GM23338 (cell line): ENCODE results near the gene DCAF7. TPM values are rescaled to one million over a fixed set of nuclear protein-coding genes. Genes with fewer than 3 reads are reported as not detected.

Source experiments
- ATAC-seq: fragments of 200-7000 bp; cut with Tn5 transposase; 3 replicates; pipeline ENCODE4 v1.9.1; 2020
- DNase-seq: peaks from one replicate; pipeline ENCODE4 v3.0.0-alpha.2; 2015; ENCODE audit warnings: low spot score
- H2AFZ ChIP-seq: fragments of 200-600 bp; sonication (generic); 2 replicates; pipeline ENCODE4 v1.8.0; 2016; ENCODE audit warnings: antibody characterized with exemption, mild to moderate bottlenecking, moderate library complexity
- H3F3A ChIP-seq: fragments of 200-600 bp; sonication (generic); replicated peaks from 2 replicates; pipeline ENCODE4 v1.8.0; 2017; ENCODE audit warnings: antibody characterized with exemption, mixed run types, low read depth
- H3K27ac ChIP-seq: fragments of 200-600 bp; sonication (generic); 2 replicates; pipeline ENCODE4 v1.6.1; 2016; ENCODE audit warnings: low read depth
- H3K27me3 ChIP-seq: fragments of 200-600 bp; sonication (generic); 2 replicates; pipeline ENCODE4 v1.8.0; 2016; ENCODE audit warnings: mild to moderate bottlenecking, mixed run types, moderate library complexity; ENCODE audit not compliant: insufficient read depth
- H3K36me3 ChIP-seq: fragments of 200-600 bp; sonication (generic); 2 replicates; pipeline ENCODE4 v1.8.0; 2016; ENCODE audit warnings: mild to moderate bottlenecking; ENCODE audit not compliant: insufficient read depth
- H3K4me1 ChIP-seq: fragments of 200-600 bp; sonication (generic); 2 replicates; pipeline ENCODE4 v1.8.0; 2016; ENCODE audit warnings: mild to moderate bottlenecking, moderate library complexity; ENCODE audit not compliant: insufficient read depth
- H3K4me2 ChIP-seq: fragments of 200-600 bp; sonication (generic); 2 replicates; pipeline ENCODE4 v1.7.1; 2017; ENCODE audit warnings: mixed run types
- H3K4me3 ChIP-seq: fragments of 200-600 bp; sonication (generic); 2 replicates; pipeline ENCODE4 v1.6.1; 2016; ENCODE audit warnings: mixed run types
- H3K79me2 ChIP-seq: fragments of 200-600 bp; sonication (generic); replicated peaks from 2 replicates; pipeline ENCODE4 v1.8.0; 2017; ENCODE audit warnings: mild to moderate bottlenecking; ENCODE audit not compliant: insufficient read depth
- H3K9me2 ChIP-seq: fragments of 200-600 bp; sonication (generic); 2 replicates; pipeline ENCODE4 v1.8.0; 2017; ENCODE audit not compliant: insufficient read depth
- H4K20me1 ChIP-seq: fragments of 200-600 bp; sonication (generic); replicated peaks from 2 replicates; pipeline ENCODE4 v1.8.0; 2017; ENCODE audit warnings: mild to moderate bottlenecking; ENCODE audit not compliant: insufficient read depth
- H3K27ac Mint-ChIP-seq: 2 replicates; pipeline ENCODE4 v1.8.0; 2020; ENCODE audit warnings: inconsistent platforms, mild to moderate bottlenecking, moderate library complexity, mixed read lengths
- H3K27me3 Mint-ChIP-seq: 3 replicates; pipeline ENCODE4 v1.8.0; 2022; ENCODE audit warnings: low read depth, mild to moderate bottlenecking, moderate library complexity, mixed read lengths, inconsistent platforms; ENCODE audit not compliant: insufficient read depth, poor library complexity
- H3K36me3 Mint-ChIP-seq: 3 replicates; pipeline ENCODE4 v1.8.0; 2021; ENCODE audit warnings: low read depth, mild to moderate bottlenecking, inconsistent platforms, moderate library complexity, mixed read lengths
- H3K4me1 Mint-ChIP-seq: 3 replicates; pipeline ENCODE4 v1.8.0; 2020; ENCODE audit warnings: mild to moderate bottlenecking, inconsistent platforms, mixed read lengths
- H3K4me3 Mint-ChIP-seq: 3 replicates; pipeline ENCODE4 v1.8.0; 2021; ENCODE audit warnings: moderate library complexity, mild to moderate bottlenecking, inconsistent platforms, mixed read lengths
- H3K9me3 Mint-ChIP-seq: 3 replicates; pipeline ENCODE4 v1.8.0; 2020; ENCODE audit warnings: moderate library complexity, mild to moderate bottlenecking, inconsistent platforms, mixed read lengths
- CREB1 ChIP-seq: fragments of 250-450 bp; sonication (Bioruptor Pico); IDR thresholded peaks from 2 replicates; pipeline ENCODE4 v1.5.0; 2020; ENCODE audit warnings: low read depth, mild to moderate bottlenecking, moderate library complexity
- EZH2 ChIP-seq: fragments of 200-600 bp; sonication (generic); IDR thresholded peaks from one replicate; pipeline ENCODE4 v1.8.0; 2017; ENCODE audit warnings: antibody characterized with exemption, mild to moderate bottlenecking, low read depth; ENCODE audit not compliant: unreplicated experiment
- EZH2phosphoT487 ChIP-seq: fragments of 200-600 bp; sonication (generic); IDR thresholded peaks from one replicate; pipeline ENCODE4 v1.8.1; 2018; ENCODE audit warnings: antibody characterized with exemption; ENCODE audit not compliant: unreplicated experiment
- JUNB ChIP-seq: IDR thresholded peaks from one replicate; pipeline ENCODE4 v1.6.1; 2016; ENCODE audit warnings: antibody characterized with exemption; ENCODE audit not compliant: unreplicated experiment
- NANOG ChIP-seq: IDR thresholded peaks from 2 replicates; pipeline ENCODE4 v1.6.1; 2016; ENCODE audit warnings: antibody characterized with exemption, borderline replicate concordance
- POLR2AphosphoS5 ChIP-seq: IDR thresholded peaks from 2 replicates; pipeline ENCODE4 v1.6.1; 2016; ENCODE audit warnings: antibody characterized with exemption, low read depth
- REST ChIP-seq: IDR thresholded peaks from one replicate; pipeline ENCODE4 v1.6.1; 2018; ENCODE audit warnings: antibody characterized with exemption; ENCODE audit not compliant: unreplicated experiment
- STAT1 ChIP-seq: IDR thresholded peaks from one replicate; pipeline ENCODE4 v1.6.1; 2016; ENCODE audit warnings: antibody characterized with exemption; ENCODE audit not compliant: unreplicated experiment
- ZNF114 ChIP-seq: fragments of 250-450 bp; sonication (Bioruptor Pico); IDR thresholded peaks from 2 replicates; pipeline ENCODE4 v1.5.0; 2020; ENCODE audit warnings: mild to moderate bottlenecking, moderate library complexity
- ZNF331 ChIP-seq: fragments of 250-450 bp; sonication (Bioruptor Pico); IDR thresholded peaks from 2 replicates; pipeline ENCODE4 v1.5.0; 2020; ENCODE audit warnings: low read depth, mild to moderate bottlenecking, moderate library complexity
- ZNF462 ChIP-seq: fragments of 250-450 bp; sonication (Bioruptor Pico); IDR thresholded peaks from 2 replicates; pipeline ENCODE4 v1.5.0; 2020; ENCODE audit warnings: mild to moderate bottlenecking, moderate library complexity
- polyA plus RNA-seq: library from polyadenylated mRNA; unstranded; fragments of >200 nt; fragmentation: Nextera tagmentation; extraction: Ambion mirVana; gene quantifications from 2 replicates; pipeline ENCODE4 v1.2.1, GENCODE V29; 2016
- total RNA-seq: library from RNA; depleted of rRNA; stranded (reverse); fragments of >200 nt; shearing (Covaris generic); gene quantifications from 2 replicates; pipeline ENCODE4 v1.2.3, GENCODE V29; 2014
- TF ChIP-seq, protein P1 (sequence below), 2 experiments: fragments of 200-600 bp in 1 of 2; sonication (generic) in 1 of 2; conservative IDR thresholded peaks; 2 replicates each; pipeline versions ENCODE4 v1.5.1 to v1.6.1; 2016 to 2017; ENCODE audit warnings: antibody characterized with exemption in 2 of 2, low read depth in 2 of 2, mild to moderate bottlenecking in 2 of 2, moderate library complexity in 1 of 2
- TF ChIP-seq, protein P2 (sequence below): IDR thresholded peaks from 2 replicates; pipeline ENCODE4 v1.6.1; 2016; ENCODE audit warnings: antibody characterized with exemption

Gene DCAF7
- total and polyA plus RNA-seq, 2 experiments from 2014 or later: 31.3 to 60.1 TPM

DNA sequence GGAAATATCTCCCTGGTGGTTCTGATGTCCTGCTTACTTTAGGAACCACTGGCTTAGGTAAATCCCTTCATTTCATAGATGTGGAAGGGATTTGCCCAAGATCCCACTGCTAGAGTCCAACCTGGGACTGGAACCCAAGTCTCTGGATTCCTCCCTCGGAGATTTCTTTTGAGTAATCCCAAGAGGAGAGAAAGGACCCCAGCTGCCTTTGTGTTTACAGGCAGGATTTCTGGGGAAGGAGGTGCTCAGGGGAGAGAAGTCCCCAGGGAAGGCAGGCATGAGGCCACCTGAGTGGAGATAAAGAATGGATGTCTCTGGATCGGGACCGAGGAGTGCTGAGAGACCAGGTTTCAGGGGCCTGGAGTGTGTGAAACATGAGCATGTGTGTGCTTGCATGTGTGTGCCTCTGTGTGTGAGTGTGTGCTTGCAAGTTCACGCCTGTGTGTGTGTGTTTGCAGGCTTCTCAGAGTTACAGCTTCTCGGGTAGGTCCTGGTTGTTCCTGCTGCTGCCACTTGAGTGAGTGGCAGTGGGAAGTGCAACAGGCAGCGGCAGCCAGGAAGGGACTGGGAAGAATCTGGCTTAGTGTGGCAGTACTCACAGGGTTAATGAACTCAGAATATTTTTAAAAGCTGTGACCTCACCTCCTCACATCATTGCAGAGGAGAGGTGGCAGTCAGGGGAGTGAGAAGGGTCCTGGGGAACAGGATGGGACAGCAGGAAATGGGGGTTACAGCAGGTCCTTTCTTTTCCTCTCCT lies 24.9 kb upstream of the DCAF7 start:
- no peak for TF ChIP-seq ZNF462 (CRISPR knock-in tag)
- no peak for TF ChIP-seq STAT1
- TF ChIP-seq, protein P1, sequence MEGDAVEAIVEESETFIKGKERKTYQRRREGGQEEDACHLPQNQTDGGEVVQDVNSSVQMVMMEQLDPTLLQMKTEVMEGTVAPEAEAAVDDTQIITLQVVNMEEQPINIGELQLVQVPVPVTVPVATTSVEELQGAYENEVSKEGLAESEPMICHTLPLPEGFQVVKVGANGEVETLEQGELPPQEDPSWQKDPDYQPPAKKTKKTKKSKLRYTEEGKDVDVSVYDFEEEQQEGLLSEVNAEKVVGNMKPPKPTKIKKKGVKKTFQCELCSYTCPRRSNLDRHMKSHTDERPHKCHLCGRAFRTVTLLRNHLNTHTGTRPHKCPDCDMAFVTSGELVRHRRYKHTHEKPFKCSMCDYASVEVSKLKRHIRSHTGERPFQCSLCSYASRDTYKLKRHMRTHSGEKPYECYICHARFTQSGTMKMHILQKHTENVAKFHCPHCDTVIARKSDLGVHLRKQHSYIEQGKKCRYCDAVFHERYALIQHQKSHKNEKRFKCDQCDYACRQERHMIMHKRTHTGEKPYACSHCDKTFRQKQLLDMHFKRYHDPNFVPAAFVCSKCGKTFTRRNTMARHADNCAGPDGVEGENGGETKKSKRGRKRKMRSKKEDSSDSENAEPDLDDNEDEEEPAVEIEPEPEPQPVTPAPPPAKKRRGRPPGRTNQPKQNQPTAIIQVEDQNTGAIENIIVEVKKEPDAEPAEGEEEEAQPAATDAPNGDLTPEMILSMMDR (conservative IDR thresholded peaks at IDR 0.05; ENCODE audit: low read depth in 2 of 2): no peak
- no peak for TF ChIP-seq ZNF331 (CRISPR knock-in tag)
- no peak for TF ChIP-seq NANOG
- TF ChIP-seq EZH2phosphoT487: no peak
- TF ChIP-seq ZNF114: no peak
- TF ChIP-seq, protein P2, sequence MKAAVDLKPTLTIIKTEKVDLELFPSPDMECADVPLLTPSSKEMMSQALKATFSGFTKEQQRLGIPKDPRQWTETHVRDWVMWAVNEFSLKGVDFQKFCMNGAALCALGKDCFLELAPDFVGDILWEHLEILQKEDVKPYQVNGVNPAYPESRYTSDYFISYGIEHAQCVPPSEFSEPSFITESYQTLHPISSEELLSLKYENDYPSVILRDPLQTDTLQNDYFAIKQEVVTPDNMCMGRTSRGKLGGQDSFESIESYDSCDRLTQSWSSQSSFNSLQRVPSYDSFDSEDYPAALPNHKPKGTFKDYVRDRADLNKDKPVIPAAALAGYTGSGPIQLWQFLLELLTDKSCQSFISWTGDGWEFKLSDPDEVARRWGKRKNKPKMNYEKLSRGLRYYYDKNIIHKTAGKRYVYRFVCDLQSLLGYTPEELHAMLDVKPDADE: no peak
- TF ChIP-seq CREB1 (CRISPR knock-in tag): no peak
- TF ChIP-seq REST: no peak
- TF ChIP-seq POLR2AphosphoS5: no peak
- TF ChIP-seq JUNB: no peak
- TF ChIP-seq EZH2: no peak
- Mint-ChIP-seq H3K9me3 (no peaks in the 10 kb centered on the region), H3K36me3 (no peaks in the 10 kb centered on the region), H3K4me3 (no peak overlapping the region; the same call in 2 of the 3 replicates), H3K4me1 (peaks cover 35% of the 10 kb centered on the region), H3K27me3 (peaks cover 12% of the 10 kb centered on the region), H3K27ac (no peak overlapping the region)
- Histone ChIP-seq H3K27ac (no peak overlapping the region), H3K79me2 (no peaks in the 10 kb centered on the region), H3K4me1 (0 out of 2 replicates have a peak, but pooled peaks cover 4% of the 10 kb centered on the region), H4K20me1 (no peaks in the 10 kb centered on the region), H3K9me2 (no peaks in the 10 kb centered on the region), H3K4me2 (no peak overlapping the region), H2AFZ (no peak overlapping the region), H3F3A (no peaks in the 10 kb centered on the region), H3K27me3 (no peaks in the 10 kb centered on the region), H3K4me3 (no peak overlapping the region), H3K36me3 (no peaks in the 10 kb centered on the region)
- DNase-seq: no peak
- no peak for ATAC-seq
